Omental fat pad (tissue), 4 donors: ENCODE data around the gene KDM5C. TPM values are rescaled to one million over a fixed set of nuclear protein-coding genes. Genes with fewer than 3 reads are reported as not detected.
"Not testable (repeated sequence)": the region's sequence is repeated elsewhere in the genome, so short reads cannot be mapped to it uniquely, and the experiment has no call there.

Source experiments
- ATAC-seq: fragments of 150-250 bp; one replicate; pipeline ENCODE4 v1.9.1; 2016; ENCODE audit warnings: mild to moderate bottlenecking, moderate library complexity; ENCODE audit not compliant: low FRiP score
- DNase-seq: peaks from one replicate; pipeline ENCODE4 v3.0.0-alpha.2; 2019; ENCODE audit warnings: low spot score
- CTCF ChIP-seq, 3 donors: fragments of 450-650 bp; IDR thresholded peaks; one replicate each; pipeline ENCODE4 v1.5.1; 2016 to 2017; ENCODE audit warnings: antibody characterized with exemption in 3 of 3, mild to moderate bottlenecking in 3 of 3, moderate library complexity in 2 of 3
- total RNA-seq, 4 donors: library from RNA; depleted of rRNA; stranded (reverse); fragments of >200 nt; gene quantifications; one replicate each; pipeline ENCODE4 v1.1.0, GENCODE V29; 2016

The KDM5C gene
- total RNA-seq, 4 donors from 2014 or later: 74.9 to 101 (median 93.1) TPM

DNA sequence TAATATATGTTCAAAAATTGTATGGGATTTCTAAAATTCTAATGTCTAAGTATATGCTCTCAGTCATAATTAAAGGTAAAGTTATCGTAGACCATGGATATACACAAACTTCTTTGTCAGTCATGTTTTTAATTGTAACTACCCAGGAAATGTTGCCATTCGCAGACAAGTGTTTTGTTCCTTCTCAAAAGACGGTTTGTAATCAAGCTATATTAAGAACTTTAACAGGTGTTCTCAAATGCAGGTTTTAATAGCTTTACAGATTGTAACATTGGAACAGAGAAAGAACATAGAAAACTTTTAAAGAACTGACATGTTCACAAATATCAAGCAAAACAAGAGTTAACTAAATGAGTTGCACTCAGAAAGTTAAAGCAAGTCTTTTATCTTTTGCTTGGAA is 58.9 kb downstream of the KDM5C start:
- TF ChIP-seq CTCF (IDR thresholded peaks at IDR 0.05): no peak
- ATAC-seq: no peak

DNA sequence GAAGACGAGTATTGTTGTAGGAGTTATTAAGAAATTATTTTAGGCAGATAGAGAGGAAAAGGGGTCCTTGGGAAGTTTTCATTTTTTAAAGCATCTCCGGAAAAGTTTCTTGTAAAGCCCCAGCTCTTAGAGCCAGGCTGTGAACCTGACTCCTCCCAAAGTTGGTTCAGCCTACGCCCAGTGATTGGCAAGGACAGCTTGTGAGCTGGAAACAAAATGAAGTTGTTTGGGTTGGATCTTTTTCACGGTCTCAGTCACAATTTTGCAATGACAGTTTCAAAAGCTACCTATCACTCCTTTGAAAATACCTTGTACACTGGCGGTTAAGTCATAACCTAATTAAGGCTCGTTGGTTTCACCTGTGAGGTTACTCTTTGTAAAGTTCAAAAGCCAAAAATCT is 60.4 kb downstream of the KDM5C start:
- ATAC-seq, DNase-seq: not testable (repeated sequence)

More for the DNA sequence above, 58.9 kb downstream of the KDM5C start:
- DNase-seq: no peak

DNA sequence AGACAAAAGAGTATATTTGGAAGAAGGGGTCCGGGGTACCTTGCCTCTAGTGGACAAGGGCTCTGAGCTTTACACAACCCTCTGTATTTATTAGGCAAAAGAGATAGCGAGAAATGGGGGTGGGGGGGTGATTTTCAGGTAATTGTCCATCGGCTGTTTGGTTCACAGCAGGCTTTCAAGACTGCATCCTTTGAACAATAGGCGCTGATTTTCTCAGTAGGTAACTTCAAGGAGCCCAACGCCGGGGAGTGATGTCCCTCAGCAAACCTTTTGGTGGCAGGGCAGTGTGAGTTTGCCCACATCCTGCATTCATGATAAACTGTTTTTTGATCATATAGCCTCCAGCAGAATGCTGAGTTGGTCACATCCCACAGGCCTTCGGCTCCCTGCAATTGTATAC is 61.6 kb downstream of the KDM5C start:
- no peak for TF ChIP-seq CTCF (IDR thresholded peaks at IDR 0.05)
- ATAC-seq (no peak), DNase-seq (no peak)

DNA sequence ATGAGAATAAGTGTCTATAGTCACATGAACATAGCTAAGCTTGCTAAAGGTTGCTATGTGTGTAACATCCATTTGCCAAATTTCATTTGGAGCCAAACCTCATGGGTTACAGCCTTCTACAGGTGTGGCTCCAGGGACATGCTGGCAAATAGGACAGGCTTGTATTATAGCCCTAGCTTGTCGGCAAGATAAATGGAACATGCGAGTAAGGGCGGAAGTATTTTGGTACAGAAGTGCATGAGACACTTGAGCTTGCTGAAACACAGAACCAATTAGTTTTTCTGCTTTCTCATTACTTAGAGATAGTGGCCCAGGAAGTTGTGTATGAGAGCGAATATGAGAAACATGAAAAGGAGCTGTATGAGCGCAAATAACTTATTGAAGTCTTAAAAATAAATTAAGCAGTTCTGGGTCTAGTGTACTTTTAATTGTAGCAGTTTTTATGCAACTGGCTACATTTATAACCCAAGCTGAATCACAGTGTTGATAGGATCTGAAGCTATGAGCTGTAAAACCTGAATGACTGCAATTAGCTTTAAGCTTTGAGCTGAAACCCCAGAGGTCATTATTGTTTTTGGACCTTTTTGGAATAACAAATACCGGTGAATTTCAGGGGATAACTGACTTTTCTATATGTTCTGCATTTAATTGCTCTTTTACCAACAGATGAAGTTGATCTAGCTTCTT is 64.6 kb downstream of the KDM5C start:
- DNase-seq (no peak), ATAC-seq (no peak)
- TF ChIP-seq CTCF (IDR thresholded peaks at IDR 0.05): no peak

- DNase-seq (no peak), ATAC-seq (no peak)
- no peak for TF ChIP-seq CTCF (IDR thresholded peaks at IDR 0.05)
Observed at GRCh38 chrX:53159184-53159583, 65.8 kb downstream of the KDM5C start.

- TF ChIP-seq CTCF (IDR thresholded peaks at IDR 0.05): no peak
- ATAC-seq (no peak), DNase-seq (no peak)
Observed at GRCh38 chrX:53156207-53156596, 68.8 kb downstream of the KDM5C start.

DNA sequence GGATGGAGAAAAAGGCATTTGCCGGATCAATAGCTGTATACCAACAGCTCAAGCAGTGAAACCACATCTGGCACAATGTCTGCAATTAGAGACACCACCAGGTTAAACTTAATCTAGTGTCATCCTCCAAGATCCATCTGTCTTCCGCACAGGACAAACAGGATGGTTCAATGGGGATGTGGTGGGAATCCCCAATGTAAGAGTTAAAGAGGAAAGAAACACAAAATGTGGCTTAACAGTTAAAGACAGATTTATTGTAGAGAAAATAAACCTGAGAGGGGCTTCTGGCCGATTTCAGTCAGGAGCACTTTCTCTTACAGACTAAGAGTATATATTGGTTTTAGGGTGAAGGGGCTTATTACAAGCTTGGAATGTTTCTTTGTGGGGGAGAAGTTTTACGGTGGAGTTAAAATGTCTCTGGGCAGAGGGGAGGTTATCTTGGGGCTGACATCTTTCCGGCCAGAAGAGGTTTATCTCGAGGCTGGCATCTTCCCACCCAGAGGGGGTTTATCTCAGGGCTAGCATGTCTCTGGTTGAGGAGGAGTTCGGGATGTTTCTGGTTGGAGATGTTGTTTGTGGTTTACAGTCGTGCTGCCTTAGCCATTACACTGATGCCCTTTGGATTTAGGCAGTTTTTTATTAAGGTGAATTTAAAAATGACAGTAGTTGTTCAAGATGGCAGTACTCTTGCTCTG is 69.3 kb downstream of the KDM5C start:
- DNase-seq: no peak
- no peak for ATAC-seq
- no peak for TF ChIP-seq CTCF (IDR thresholded peaks at IDR 0.05)
